GDM1 (cell line): ENCODE data around the gene NAA60.
A peak's percentile ranks its signal among the peaks of the same experiment; 100 is the strongest.

Experiments
- DNase-seq: peaks from one replicate; lab custom pipeline; 2025; lab: John Stamatoyannopoulos, UW

Gene NAA60

GRCh38 chr16:3443108-3444031, at the start of gene NAA60, which contains the start of gene ZNF597:
NAA60 (plus strand) TSS chr16:3443680; CDS start chr16:3476228, 32,548 bp downstream.
ZNF597 (minus strand) TSS chr16:3443504; CDS start chr16:3443153, 351 bp downstream.
- peak; percentile 79 for DNase-seq

- no peak for DNase-seq
These were observed 43.1 kb upstream of the NAA60 start for GRCh38 chr16:3400446-3400778.

- peak; percentile 98 for DNase-seq
These were observed 42.4 kb upstream of the NAA60 start, which contains the start of the genes ZNF174 and ZSCAN32 for GRCh38 chr16:3400779-3401688. ZNF174 (plus strand) TSS chr16:3401215; CDS start chr16:3402005, 790 bp downstream. ZSCAN32 (minus strand) TSS chr16:3401004; CDS start chr16:3397557, 3,447 bp downstream.

GRCh38 chr16:3401719-3402397, 41.6 kb upstream of the NAA60 start:
- DNase-seq, result no peak

GRCh38 chr16:3408561-3409197, 34.8 kb upstream of the NAA60 start:
- DNase-seq, result no peak

GRCh38 chr16:3413730-3414379, 29.6 kb upstream of the NAA60 start:
- no peak for DNase-seq

GRCh38 chr16:3431779-3432219, 11.7 kb upstream of the NAA60 start:
- DNase-seq, result no peak

- no peak for DNase-seq
These were observed 9.1 kb upstream of the NAA60 start for GRCh38 chr16:3434373-3434772.

- no peak for DNase-seq
These were observed 3.8 kb upstream of the NAA60 start for GRCh38 chr16:3439637-3440036.

GRCh38 chr16:3444032-3444388, 530 bp downstream of the NAA60 start:
- DNase-seq, result no peak

- no peak for DNase-seq
These were observed 10.6 kb downstream of the NAA60 start for GRCh38 chr16:3454093-3454492.

GRCh38 chr16:3454631-3455147, 11.2 kb downstream of the NAA60 start:
- no peak for DNase-seq

GRCh38 chr16:3457434-3458252, 14.2 kb downstream of the NAA60 start:
- peak; percentile 91 for DNase-seq

- no peak for DNase-seq
These were observed 14.9 kb downstream of the NAA60 start for GRCh38 chr16:3458278-3458851.

GRCh38 chr16:3458852-3459361, 15.4 kb downstream of the NAA60 start:
- no peak for DNase-seq

GRCh38 chr16:3459401-3460090, 16.1 kb downstream of the NAA60 start:
- DNase-seq, result no peak

- DNase-seq, result no peak
These were observed 16.6 kb downstream of the NAA60 start for GRCh38 chr16:3460121-3460520.

- DNase-seq, result no peak
These were observed 17.1 kb downstream of the NAA60 start for GRCh38 chr16:3460585-3460984.

- peak; percentile 9 for DNase-seq
These were observed 17.7 kb downstream of the NAA60 start for GRCh38 chr16:3461151-3461550.
